Measurements from ENCODE around the gene MUTYH.

Gene MUTYH

GRCh38 chr1:45282351-45282750 lies 57.9 kb downstream of the MUTYH start:
- Histone ChIP-seq H3K36me3 (ENCODE audit: control insufficient read depth, insufficient read depth, low read length) (no peaks in the 10 kb centered on the region), H3K4me1 (ENCODE audit: control insufficient read depth, insufficient read depth, low read length, poor library complexity, severe bottlenecking) (no peaks in the 10 kb centered on the region), H3K27me3 (replicated peaks; ENCODE audit: control insufficient read depth, insufficient read depth, low read length, poor library complexity, severe bottlenecking) (peaks cover 2% of the 10 kb centered on the region), H3K27ac (ENCODE audit: insufficient read depth, low read length, poor library complexity, severe bottlenecking) (no peak overlapping the region), H3K4me3 (ENCODE audit: insufficient read depth, low read depth, low read length, poor library complexity, severe bottlenecking) (no peak overlapping the region), H3K9me3 (ENCODE audit: control insufficient read depth, low read length) (no peaks in the 10 kb centered on the region)
- DNase-seq = no peak
